Suprapubic skin (tissue), 4 donors: ENCODE measurements around the gene ATP6V1G1. TPM values are rescaled to one million over a fixed set of nuclear protein-coding genes. Genes with fewer than 3 reads are reported as not detected.
A peak's percentile ranks its signal among the peaks of the same experiment; 100 is the strongest.

ENCODE experiments used
- DNase-seq, 2 donors: peaks; one replicate each; pipeline ENCODE4 v3.0.0-alpha.2; 2019; ENCODE audit warnings: low spot score in 2 of 2
- H3K27ac ChIP-seq: fragments of 200-600 bp; sonication (generic); one replicate; pipeline ENCODE4 v1.5.1; 2019
- H3K27me3 ChIP-seq: fragments of 200-600 bp; sonication (generic); one replicate; pipeline ENCODE4 v1.5.1; 2019
- H3K36me3 ChIP-seq: fragments of 200-600 bp; sonication (generic); one replicate; pipeline ENCODE4 v1.5.1; 2019
- H3K4me1 ChIP-seq: fragments of 200-600 bp; sonication (generic); one replicate; pipeline ENCODE4 v1.5.1; 2019
- H3K4me3 ChIP-seq: fragments of 200-600 bp; sonication (generic); one replicate; pipeline ENCODE4 v1.5.1; 2019; ENCODE audit warnings: mild to moderate bottlenecking
- H3K9me3 ChIP-seq: fragments of 200-600 bp; sonication (generic); one replicate; pipeline ENCODE4 v1.5.1; 2019
- EP300 ChIP-seq: sonication (generic); formaldehyde crosslinking; IDR thresholded peaks from one replicate; pipeline ENCODE4 v1.6.1; 2017; ENCODE audit warnings: antibody characterized with exemption
- POLR2A ChIP-seq, 2 donors: fragments of 450-650 bp; IDR thresholded peaks; one replicate each; pipeline ENCODE4 v1.6.1; 2017; ENCODE audit warnings: antibody characterized with exemption in 2 of 2, mild to moderate bottlenecking in 2 of 2, moderate library complexity in 2 of 2
- POLR2AphosphoS5 ChIP-seq, 3 donors: sonication (generic); formaldehyde crosslinking; IDR thresholded peaks; one replicate each; pipeline ENCODE4 v1.6.1; 2017; ENCODE audit warnings: antibody characterized with exemption in 3 of 3
- WGBS: methylation state at CpG from one replicate; pipeline ENCODE4 v1.1.5; 2018; 5-methylcytosine and 5-hydroxymethylcytosine counted together
- total RNA-seq, 4 donors: library from RNA; depleted of rRNA; stranded (reverse); fragments of >200 nt; gene quantifications; one replicate each; pipeline ENCODE4 v1.1.0, GENCODE V29; 2016
- TF ChIP-seq, protein P1 (sequence below), 2 donors: fragments of 200-600 bp in 1 of 2; fragments of 450-650 bp in 1 of 2; sonication (generic) in 1 of 2; IDR thresholded peaks; one replicate each; pipeline ENCODE4 v1.5.1; 2016 to 2019; ENCODE audit warnings: antibody characterized with exemption in 2 of 2, mild to moderate bottlenecking in 1 of 2, moderate library complexity in 1 of 2

Gene ATP6V1G1
- total RNA-seq, 4 donors from 2014 or later = 181 to 234 (median 209) TPM

DNA sequence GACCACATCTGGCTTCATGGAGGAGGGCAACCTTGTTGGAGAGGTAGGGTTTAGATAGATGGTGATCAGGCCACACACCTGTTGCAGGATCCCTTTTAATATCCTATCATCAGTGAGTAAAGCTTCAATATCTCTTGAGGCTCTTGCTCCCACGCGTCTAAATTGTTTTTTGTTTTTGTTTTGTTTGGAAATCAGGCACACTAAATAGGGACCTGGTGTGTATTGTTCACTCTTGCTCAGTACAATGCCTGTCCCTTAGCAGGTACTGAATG lies 20.9 kb downstream of the ATP6V1G1 start:
- Histone ChIP-seq H3K27ac (no peak overlapping the region), H3K4me3 (no peak overlapping the region), H3K9me3 (no peaks in the 10 kb centered on the region), H3K36me3 (no peaks in the 10 kb centered on the region), H3K27me3 (no peaks in the 10 kb centered on the region), H3K4me1 (peaks cover 25% of the 10 kb centered on the region)
- no peak for TF ChIP-seq POLR2AphosphoS5 (IDR thresholded peaks at IDR 0.05)
- TF ChIP-seq EP300 = no peak
- TF ChIP-seq, protein P1, sequence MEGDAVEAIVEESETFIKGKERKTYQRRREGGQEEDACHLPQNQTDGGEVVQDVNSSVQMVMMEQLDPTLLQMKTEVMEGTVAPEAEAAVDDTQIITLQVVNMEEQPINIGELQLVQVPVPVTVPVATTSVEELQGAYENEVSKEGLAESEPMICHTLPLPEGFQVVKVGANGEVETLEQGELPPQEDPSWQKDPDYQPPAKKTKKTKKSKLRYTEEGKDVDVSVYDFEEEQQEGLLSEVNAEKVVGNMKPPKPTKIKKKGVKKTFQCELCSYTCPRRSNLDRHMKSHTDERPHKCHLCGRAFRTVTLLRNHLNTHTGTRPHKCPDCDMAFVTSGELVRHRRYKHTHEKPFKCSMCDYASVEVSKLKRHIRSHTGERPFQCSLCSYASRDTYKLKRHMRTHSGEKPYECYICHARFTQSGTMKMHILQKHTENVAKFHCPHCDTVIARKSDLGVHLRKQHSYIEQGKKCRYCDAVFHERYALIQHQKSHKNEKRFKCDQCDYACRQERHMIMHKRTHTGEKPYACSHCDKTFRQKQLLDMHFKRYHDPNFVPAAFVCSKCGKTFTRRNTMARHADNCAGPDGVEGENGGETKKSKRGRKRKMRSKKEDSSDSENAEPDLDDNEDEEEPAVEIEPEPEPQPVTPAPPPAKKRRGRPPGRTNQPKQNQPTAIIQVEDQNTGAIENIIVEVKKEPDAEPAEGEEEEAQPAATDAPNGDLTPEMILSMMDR (IDR thresholded peaks at IDR 0.05) = no peak
- TF ChIP-seq POLR2A (IDR thresholded peaks at IDR 0.05) = no peak
- WGBS = 85% methylated on average over 2 of the region's 2 CpGs
- DNase-seq = no peak

DNA sequence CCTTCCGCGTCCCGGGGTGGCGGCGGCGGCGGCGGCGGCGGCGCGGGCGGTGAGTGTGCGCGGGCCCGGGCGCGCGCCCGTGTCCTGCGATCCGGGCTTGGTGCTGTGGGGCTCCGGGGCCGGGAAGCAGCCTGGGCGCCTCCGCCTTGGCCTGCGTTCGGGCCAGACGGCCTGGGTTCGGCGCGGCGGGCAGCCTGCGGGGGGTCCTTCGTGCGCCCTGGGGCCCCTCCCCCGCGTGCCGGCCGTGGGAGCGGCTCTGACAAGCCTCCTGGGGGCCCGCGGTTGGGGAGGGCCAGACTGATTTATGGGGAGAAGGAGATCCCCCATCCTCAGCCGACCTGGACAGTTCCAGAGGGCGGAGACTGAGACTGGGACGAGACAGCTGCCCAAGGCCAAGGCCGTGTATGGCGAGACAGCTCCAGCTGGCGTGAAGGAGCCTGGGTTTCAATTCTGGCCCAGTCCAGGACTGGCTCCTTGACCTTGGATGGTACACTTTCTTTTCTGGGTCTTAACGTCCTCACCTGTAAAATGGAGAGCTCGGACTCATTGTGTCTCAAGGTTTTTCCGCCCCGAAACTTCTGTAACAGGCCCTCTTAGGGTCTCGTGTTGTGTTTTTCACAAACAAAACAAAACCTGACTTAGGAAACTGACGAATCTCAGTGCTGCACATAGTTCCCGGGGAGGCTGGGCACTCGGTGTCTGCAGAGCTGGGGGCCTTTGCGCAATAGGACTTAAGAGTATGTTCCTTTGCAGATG lies 24.1 kb downstream of the ATP6V1G1 start:
- WGBS = 10% methylated on average over 25 of the region's 58 CpGs
- H3K27me3 ChIP-seq = no peaks in the 10 kb centered on the region
- H3K4me1 ChIP-seq = peaks cover 34% of the 10 kb centered on the region
- H3K9me3 ChIP-seq = no peaks in the 10 kb centered on the region
- H3K36me3 ChIP-seq = no peaks in the 10 kb centered on the region
- peak overlapping the region; percentile 88 for H3K27ac ChIP-seq
- TF ChIP-seq POLR2A (IDR thresholded peaks at IDR 0.05) (no peak), EP300 (no peak), POLR2AphosphoS5 (IDR thresholded peaks at IDR 0.05) (no peak)
- TF ChIP-seq, protein P1 (IDR thresholded peaks at IDR 0.05) = no peak
- DNase-seq = peak in 1 of 2 donors; percentile 75
- peak overlapping the region; percentile 73 for H3K4me3 ChIP-seq

DNA sequence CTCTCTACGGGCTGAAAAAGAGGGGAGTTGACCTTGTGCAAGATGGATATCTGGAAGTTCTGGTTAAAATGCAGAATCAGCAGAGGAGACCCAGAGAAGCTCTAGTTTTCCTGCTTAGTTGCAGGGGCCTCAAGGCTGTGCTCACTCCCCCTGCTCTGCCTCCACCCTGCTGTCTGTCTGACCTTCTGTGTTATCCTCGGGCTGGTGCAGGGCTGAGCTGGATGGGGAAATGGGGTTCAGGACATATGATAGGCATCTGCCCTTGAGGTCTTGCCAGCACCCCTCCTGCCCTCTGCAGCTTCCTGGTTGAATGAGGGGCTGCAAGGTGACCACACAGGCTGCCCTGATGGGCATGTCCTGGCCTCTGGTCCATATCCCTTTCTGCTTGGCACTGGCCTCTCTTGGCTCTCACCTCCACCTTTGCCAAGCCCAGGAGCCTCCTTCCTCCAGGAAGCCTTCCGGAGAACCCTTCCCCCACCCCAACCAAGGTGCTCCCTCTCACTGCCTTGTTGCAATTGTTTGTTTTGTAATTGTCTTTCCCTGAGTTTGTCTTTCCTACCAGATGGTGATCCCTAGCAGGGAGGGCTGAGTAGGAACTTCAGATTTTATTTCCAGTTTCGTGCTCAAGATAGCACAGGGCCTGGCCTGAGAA lies 24.8 kb downstream of the ATP6V1G1 start:
- no peaks in the 10 kb centered on the region for H3K36me3 ChIP-seq
- H3K4me1 ChIP-seq = peaks cover 41% of the 10 kb centered on the region
- H3K4me3 ChIP-seq = peak overlapping the region; percentile 73
- TF ChIP-seq POLR2AphosphoS5 (IDR thresholded peaks at IDR 0.05) (no peak), POLR2A (IDR thresholded peaks at IDR 0.05) (no peak), EP300 (no peak)
- TF ChIP-seq, protein P1 (IDR thresholded peaks at IDR 0.05) = no peak
- 34% methylated on average over 4 of the region's 4 CpGs for WGBS
- H3K27me3 ChIP-seq = no peaks in the 10 kb centered on the region
- DNase-seq = no peak
- H3K27ac ChIP-seq = peak overlapping the region; percentile 88
- H3K9me3 ChIP-seq = no peaks in the 10 kb centered on the region

DNA sequence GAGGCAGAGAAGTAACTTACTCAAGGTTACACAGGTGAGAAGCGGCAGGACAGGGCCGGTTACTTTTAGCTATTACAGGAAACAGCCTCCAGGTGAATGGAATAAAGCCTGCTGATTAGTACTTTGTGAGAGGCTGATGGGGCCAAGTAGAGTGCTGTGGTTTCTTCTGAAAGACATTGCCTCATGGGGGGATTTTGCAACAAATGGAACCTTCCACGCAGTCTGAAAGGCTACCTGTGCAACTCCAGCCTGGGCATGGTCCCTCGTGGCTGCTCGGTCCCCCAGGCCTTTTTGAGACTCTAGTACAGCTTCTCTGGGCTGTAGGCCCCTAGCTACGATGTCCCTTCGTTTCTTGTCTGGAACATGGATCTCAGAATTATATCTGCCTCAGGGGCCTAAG lies 25.5 kb downstream of the ATP6V1G1 start:
- H3K4me1 ChIP-seq = peaks cover 41% of the 10 kb centered on the region
- no peak overlapping the region for H3K4me3 ChIP-seq
- no peaks in the 10 kb centered on the region for H3K27me3 ChIP-seq
- H3K27ac ChIP-seq = no peak overlapping the region
- H3K36me3 ChIP-seq = no peaks in the 10 kb centered on the region
- WGBS = 53% methylated on average over 7 of the region's 7 CpGs
- H3K9me3 ChIP-seq = no peaks in the 10 kb centered on the region
- DNase-seq = no peak
- TF ChIP-seq EP300 (no peak), POLR2A (IDR thresholded peaks at IDR 0.05) (no peak), POLR2AphosphoS5 (IDR thresholded peaks at IDR 0.05) (no peak)
- TF ChIP-seq, protein P1 (IDR thresholded peaks at IDR 0.05) = no peak

DNA sequence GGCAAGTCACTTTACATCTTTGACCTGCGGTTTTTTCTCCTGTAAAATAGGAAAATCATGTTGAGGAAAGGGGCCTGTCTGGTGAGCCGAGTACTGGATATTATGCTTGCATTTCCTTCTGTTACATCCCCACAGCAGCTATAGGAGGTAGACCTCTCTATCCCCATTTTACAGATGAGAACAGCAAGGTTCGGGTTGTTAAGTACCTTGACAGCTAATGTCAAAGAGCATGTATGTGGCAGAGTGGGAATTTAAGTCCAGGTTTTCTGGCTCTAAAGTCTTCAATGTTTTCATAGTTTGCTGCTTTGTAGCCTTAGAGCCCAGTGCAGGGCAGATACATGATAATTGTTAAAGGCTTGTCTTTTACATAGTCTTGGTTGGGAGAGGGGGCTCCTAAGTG lies 26.4 kb downstream of the ATP6V1G1 start:
- Histone ChIP-seq H3K27me3 (no peaks in the 10 kb centered on the region), H3K4me3 (no peak overlapping the region), H3K4me1 (peaks cover 46% of the 10 kb centered on the region), H3K9me3 (no peaks in the 10 kb centered on the region), H3K36me3 (no peaks in the 10 kb centered on the region), H3K27ac (no peak overlapping the region)
- WGBS = 67% methylated on average over 3 of the region's 3 CpGs
- no peak for DNase-seq
- TF ChIP-seq, protein P1 (IDR thresholded peaks at IDR 0.05) = no peak
- TF ChIP-seq POLR2A (IDR thresholded peaks at IDR 0.05) (no peak), EP300 (no peak), POLR2AphosphoS5 (IDR thresholded peaks at IDR 0.05) (no peak)
